Neuronal stem cell (in vitro differentiated cells): ENCODE measurements around the gene ANO9.
A peak's percentile ranks its signal among the peaks of the same experiment; 100 is the strongest.

Source experiments
- DNase-seq: peaks from one replicate; pipeline ENCODE4 v3.0.0-alpha.2; 2013; ENCODE audit warnings: low spot score
- H2AFZ ChIP-seq: one replicate; pipeline ENCODE4 v1.6.1; 2013; ENCODE audit warnings: mild to moderate bottlenecking, low read length, inconsistent platforms
- H2AK5ac ChIP-seq: 2 replicates; pipeline ENCODE4 v1.6.1; 2013; ENCODE audit warnings: low read depth, mild to moderate bottlenecking, inconsistent platforms, low read length, moderate library complexity, mixed read lengths
- H2BK120ac ChIP-seq: 2 replicates; pipeline ENCODE4 v1.6.1; 2013; ENCODE audit warnings: low read depth, mild to moderate bottlenecking, inconsistent platforms, low read length, moderate library complexity, mixed read lengths
- H2BK12ac ChIP-seq: one replicate; pipeline ENCODE4 v1.6.1; 2013; ENCODE audit warnings: low read length, inconsistent platforms
- H2BK15ac ChIP-seq: 2 replicates; pipeline ENCODE4 v1.6.1; 2013; ENCODE audit warnings: mild to moderate bottlenecking, low read length, inconsistent platforms, mixed read lengths
- H2BK5ac ChIP-seq: one replicate; pipeline ENCODE4 v1.6.1; 2013; ENCODE audit warnings: inconsistent platforms, mild to moderate bottlenecking, low read length, moderate library complexity
- H3K14ac ChIP-seq: one replicate; pipeline ENCODE4 v1.6.1; 2013; ENCODE audit warnings: low read length, inconsistent platforms
- H3K18ac ChIP-seq: 2 replicates; pipeline ENCODE4 v1.6.1; 2013; ENCODE audit warnings: low read length, inconsistent platforms
- H3K23ac ChIP-seq: 2 replicates; pipeline ENCODE4 v1.6.1; 2013; ENCODE audit warnings: low read depth, mild to moderate bottlenecking, mixed read lengths, low read length, inconsistent platforms; ENCODE audit not compliant: poor library complexity
- H3K27ac ChIP-seq: replicated peaks from 3 replicates; pipeline ENCODE4 v1.5.1; 2013; ENCODE audit warnings: low read length, inconsistent platforms
- H3K27me3 ChIP-seq, 3 experiments: 2 replicates each; pipeline ENCODE4 v1.6.1; 2013; ENCODE audit warnings: low read length in 3 of 3, mild to moderate bottlenecking in 2 of 3, inconsistent platforms in 1 of 3, low read depth in 1 of 3, mixed read lengths in 1 of 3, moderate library complexity in 1 of 3; ENCODE audit not compliant: control insufficient read depth in 3 of 3, insufficient read depth in 3 of 3
- H3K36me3 ChIP-seq, 2 donors: replicated peaks in 1 of 2; 2 replicates each; pipeline ENCODE4 v1.6.1; 2013; ENCODE audit warnings: low read length in 2 of 2; ENCODE audit not compliant: control insufficient read depth in 2 of 2, insufficient read depth in 2 of 2
- H3K4ac ChIP-seq: 2 replicates; pipeline ENCODE4 v1.6.1; 2013; ENCODE audit warnings: inconsistent platforms, mild to moderate bottlenecking, low read length, moderate library complexity
- H3K4me1 ChIP-seq, 2 donors: 1 replicate in 1 of 2; 2 replicates in 1 of 2; pipeline ENCODE4 v1.6.1; 2013; ENCODE audit warnings: low read length in 2 of 2, low read depth in 1 of 2; ENCODE audit not compliant: control insufficient read depth in 2 of 2, insufficient read depth in 1 of 2
- H3K4me2 ChIP-seq: one replicate; pipeline ENCODE4 v1.6.1; 2013; ENCODE audit warnings: mild to moderate bottlenecking, low read length, inconsistent platforms; ENCODE audit not compliant: insufficient read depth, poor library complexity, severe bottlenecking
- H3K4me3 ChIP-seq, 2 donors: 2 replicates each; pipeline ENCODE4 v1.5.1; 2013; ENCODE audit warnings: low read length in 2 of 2, mild to moderate bottlenecking in 2 of 2, inconsistent platforms in 1 of 2, moderate library complexity in 1 of 2
- H3K79me1 ChIP-seq: one replicate; pipeline ENCODE4 v1.6.1; 2013; ENCODE audit warnings: low read depth, mild to moderate bottlenecking, inconsistent platforms, low read length, moderate library complexity
- H3K9ac ChIP-seq: one replicate; pipeline ENCODE4 v1.6.1; 2013; ENCODE audit warnings: mild to moderate bottlenecking, low read depth, low read length, inconsistent platforms; ENCODE audit not compliant: poor library complexity
- H3K9me3 ChIP-seq, 2 donors: replicated peaks in 1 of 2; 2 replicates each; pipeline versions ENCODE3 to v1.6.1; 2013; ENCODE audit warnings: low read length in 2 of 2, mild to moderate bottlenecking in 2 of 2, inconsistent platforms in 1 of 2, low read depth in 1 of 2, mixed read lengths in 1 of 2, moderate library complexity in 1 of 2; ENCODE audit not compliant: control insufficient read depth in 2 of 2, insufficient read depth in 1 of 2
- H4K8ac ChIP-seq: one replicate; pipeline ENCODE4 v1.6.1; 2013; ENCODE audit warnings: low read depth, mild to moderate bottlenecking, inconsistent platforms, low read length, moderate library complexity
- H4K91ac ChIP-seq: one replicate; pipeline ENCODE4 v1.6.1; 2013; ENCODE audit warnings: low read length, low read depth, mild to moderate bottlenecking, inconsistent platforms; ENCODE audit not compliant: poor library complexity
- WGBS, 2 donors: extraction: QIAGEN DNeasy Blood & Tissue Kit; methylation state at CpG; one replicate each; pipeline ENCODE4 v1.1.7; 2013; ENCODE audit warnings: missing lambda C conversion rate in 2 of 2, mixed read lengths in 1 of 2; ENCODE audit not compliant: insufficient read length in 2 of 2, insufficient replicate concordance in 1 of 2; ENCODE audit errors: extremely low coverage in 2 of 2; 5-methylcytosine and 5-hydroxymethylcytosine counted together

The ANO9 gene

GRCh38 chr11:488062-488461 is 46.3 kb upstream of the ANO9 start:
- Histone ChIP-seq H3K79me1 (peaks cover 19% of the 10 kb centered on the region), H4K91ac (no peak overlapping the region), H2BK120ac (no peak overlapping the region), H3K4ac (no peak overlapping the region), H2BK12ac (no peak overlapping the region), H3K27ac (no peak overlapping the region), H2AFZ (no peak overlapping the region), H3K23ac (peak overlapping the region; percentile 29), H3K9me3 (peaks cover 0 to 3% of the 10 kb centered on the region in 2 donors), H3K27me3 (no peaks in the 10 kb centered on the region), H2AK5ac (no peak overlapping the region), H3K36me3 (peaks cover 14 to 30% of the 10 kb centered on the region in 2 donors), H3K4me3 (no peak overlapping the region), H3K4me1 (no peaks in the 10 kb centered on the region), H2BK15ac (no peak overlapping the region), H3K18ac (no peak overlapping the region), H3K9ac (no peak overlapping the region), H3K14ac (no peak overlapping the region), H2BK5ac (no peak overlapping the region), H3K4me2 (no peak overlapping the region), H4K8ac (no peak overlapping the region)
- WGBS, 2 donors: no CpG with 5 or more reads among the region's 25 CpGs
- DNase-seq: no peak

GRCh38 chr11:487571-488021 is 45.8 kb upstream of the ANO9 start:
- Histone ChIP-seq H3K27me3 (no peaks in the 10 kb centered on the region), H2BK12ac (no peak overlapping the region), H3K4me1 (no peaks in the 10 kb centered on the region), H3K9ac (no peak overlapping the region), H3K79me1 (peaks cover 19% of the 10 kb centered on the region), H3K4ac (no peak overlapping the region), H4K91ac (no peak overlapping the region), H3K9me3 (peaks cover 0 to 3% of the 10 kb centered on the region in 2 donors), H3K18ac (no peak overlapping the region), H2BK15ac (no peak overlapping the region), H3K14ac (peak overlapping the region; percentile 38), H3K27ac (no peak overlapping the region), H3K36me3 (peaks cover 12 to 25% of the 10 kb centered on the region in 2 donors), H2BK120ac (no peak overlapping the region), H3K4me2 (no peak overlapping the region), H3K23ac (no peak overlapping the region), H2AFZ (no peak overlapping the region), H3K4me3 (no peak overlapping the region), H2BK5ac (no peak overlapping the region), H2AK5ac (no peak overlapping the region), H4K8ac (peak overlapping the region; percentile 65)
- DNase-seq: no peak
- no CpG with 5 or more reads among the region's 22 CpGs for WGBS, 2 donors

DNA sequence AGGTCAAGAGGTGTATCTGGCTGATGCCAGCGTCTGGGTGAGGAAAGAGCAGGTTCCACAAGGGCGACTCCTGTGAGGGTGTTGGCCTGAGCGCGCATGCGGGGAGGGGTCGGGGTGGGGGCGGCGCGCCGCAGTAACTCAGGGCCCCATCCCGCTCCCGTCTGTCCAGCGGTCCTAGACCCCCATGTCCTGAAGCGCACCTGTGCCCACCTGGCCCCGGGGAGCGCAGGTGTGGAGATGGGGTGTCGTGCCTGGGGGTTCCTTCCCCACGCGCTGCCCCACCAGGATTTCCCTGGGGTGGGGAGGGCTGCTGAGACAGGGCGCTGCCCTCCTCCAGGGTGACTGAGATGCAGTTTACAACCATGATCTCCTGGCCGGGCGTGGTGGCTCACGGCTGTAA is 44.4 kb upstream of the ANO9 start:
- H2BK12ac ChIP-seq: no peak overlapping the region
- H2BK5ac ChIP-seq: no peak overlapping the region
- no peak overlapping the region for H3K14ac ChIP-seq
- H2AK5ac ChIP-seq: no peak overlapping the region
- H4K8ac ChIP-seq: no peak overlapping the region
- H3K4me3 ChIP-seq: no peak overlapping the region
- no peaks in the 10 kb centered on the region for H3K4me1 ChIP-seq
- H3K23ac ChIP-seq: peak overlapping the region; percentile 85
- no peak overlapping the region for H2BK120ac ChIP-seq
- H3K27ac ChIP-seq: no peak overlapping the region
- H3K18ac ChIP-seq: peak overlapping the region; percentile 17
- H3K27me3 ChIP-seq: no peaks in the 10 kb centered on the region
- H3K36me3 ChIP-seq: peaks cover 12 to 21% of the 10 kb centered on the region in 2 donors
- no peak overlapping the region for H3K4ac ChIP-seq
- peaks cover 19% of the 10 kb centered on the region for H3K79me1 ChIP-seq
- WGBS, 2 donors: no CpG with 5 or more reads among the region's 23 CpGs
- H3K9me3 ChIP-seq: peaks cover 0 to 3% of the 10 kb centered on the region in 2 donors
- peak overlapping the region; percentile 70 for H3K9ac ChIP-seq
- no peak overlapping the region for H2BK15ac ChIP-seq
- no peak overlapping the region for H3K4me2 ChIP-seq
- no peak for DNase-seq
- H2AFZ ChIP-seq: no peak overlapping the region
- no peak overlapping the region for H4K91ac ChIP-seq

DNA sequence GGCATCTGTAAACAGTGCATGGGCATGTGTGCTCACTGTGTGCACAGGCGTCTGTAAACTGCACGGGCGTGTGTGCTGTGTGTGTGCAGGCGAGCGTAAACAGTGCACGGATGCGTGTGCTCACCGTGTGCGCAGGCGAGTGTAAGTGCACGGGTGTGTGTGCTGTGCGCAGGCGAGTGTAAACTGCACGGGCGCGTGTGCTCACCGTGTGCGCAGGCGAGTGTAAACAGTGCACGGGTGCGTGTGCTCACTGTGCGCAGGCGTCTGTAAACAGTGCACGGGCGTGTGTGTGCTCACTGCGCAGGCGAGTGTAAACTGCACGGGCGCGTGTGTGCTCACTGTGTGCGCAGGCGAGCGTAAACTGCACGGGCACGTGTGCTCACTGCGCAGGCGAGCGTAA is 42.8 kb upstream of the ANO9 start:
- Histone ChIP-seq H3K14ac (peak overlapping the region; percentile 31), H2BK12ac (no peak overlapping the region), H3K4me3 (peak overlapping the region in 1 of 2 donors; percentile 66), H3K4me2 (no peak overlapping the region), H3K23ac (no peak overlapping the region), H2BK15ac (no peak overlapping the region), H2AK5ac (no peak overlapping the region), H2BK5ac (no peak overlapping the region), H4K91ac (peak overlapping the region; percentile 85), H3K27ac (no peak overlapping the region), H3K4ac (no peak overlapping the region), H2BK120ac (no peak overlapping the region), H3K27me3 (no peaks in the 10 kb centered on the region), H3K9me3 (peaks cover 0 to 3% of the 10 kb centered on the region in 2 donors), H3K4me1 (no peaks in the 10 kb centered on the region), H3K18ac (no peak overlapping the region), H3K79me1 (peaks cover 19% of the 10 kb centered on the region), H4K8ac (no peak overlapping the region), H3K9ac (no peak overlapping the region), H2AFZ (no peak overlapping the region), H3K36me3 (peaks cover 2 to 6% of the 10 kb centered on the region in 2 donors)
- no peak for DNase-seq
- no CpG with 5 or more reads among the region's 38 CpGs for WGBS, 2 donors
